Heart right ventricle (tissue), 16 donors: ENCODE results near the gene CUEDC1. TPM values are rescaled to one million over a fixed set of nuclear protein-coding genes. Genes with fewer than 3 reads are reported as not detected.

Experiments
- ATAC-seq, 8 donors: fragments of 200-7000 bp; cut with Tn5 transposase; one replicate each; pipeline ENCODE4 v1.9.1; 2020; ENCODE audit warnings: mild to moderate bottlenecking in 8 of 8, moderate library complexity in 8 of 8, moderate number of reproducible peaks in 1 of 8
- DNase-seq, 2 donors: peaks; one replicate each; pipeline ENCODE4 v3.0.0-alpha.2; 2020
- H3K27ac ChIP-seq, 10 donors: fragments of 200-600 bp; sonication (generic) in 2 of 10; one replicate each; pipeline versions ENCODE4 v1.5.0 to v1.8.0; 2020 to 2022; ENCODE audit warnings: mild to moderate bottlenecking in 3 of 10
- H3K27me3 ChIP-seq, 7 donors: fragments of 200-600 bp; one replicate each; pipeline ENCODE4 v1.8.0; 2021 to 2022; ENCODE audit warnings: mild to moderate bottlenecking in 2 of 7
- H3K36me3 ChIP-seq, 9 donors: fragments of 200-600 bp; sonication (generic) in 1 of 9; one replicate each; pipeline versions ENCODE4 v1.5.0 to v1.8.0; 2020 to 2022; ENCODE audit warnings: mild to moderate bottlenecking in 2 of 9
- H3K4me1 ChIP-seq, 9 donors: fragments of 200-600 bp; sonication (generic) in 1 of 9; one replicate each; pipeline versions ENCODE4 v1.5.0 to v1.8.0; 2020 to 2022; ENCODE audit warnings: mild to moderate bottlenecking in 4 of 9
- H3K4me3 ChIP-seq, 10 donors: fragments of 200-600 bp; sonication (generic) in 2 of 10; one replicate each; pipeline versions ENCODE4 v1.5.0 to v1.8.0; 2020 to 2022; ENCODE audit warnings: mild to moderate bottlenecking in 7 of 10, moderate library complexity in 2 of 10
- H3K9me3 ChIP-seq, 11 donors: fragments of 200-600 bp in 10 of 11; sonication (generic) in 2 of 11; one replicate each; pipeline versions ENCODE4 v1.5.0 to v1.8.0; 2013 to 2022; ENCODE audit warnings: mild to moderate bottlenecking in 2 of 11, control low read depth in 1 of 11, moderate library complexity in 1 of 11
- WGBS, 2 donors: extraction: QIAGEN DNeasy Blood & Tissue Kit; methylation state at CpG; one replicate each; pipeline ENCODE4 v1.1.7; 2013; ENCODE audit warnings: inconsistent platforms in 1 of 2; 5-methylcytosine and 5-hydroxymethylcytosine counted together
- intact Hi-C, 10 donors: fragments of 100-400 bp; cut with DNase I; formaldehyde crosslinking; loops; one replicate each; pipeline versions ENCODE4 v1.11.1 to v1.14.2; 2022
- polyA plus RNA-seq, 2 donors: library from polyadenylated mRNA; stranded (reverse); fragments of 200-250 nt; gene quantifications; one replicate each; pipeline ENCODE4 v1.2.3, GENCODE V29; 2013
- total RNA-seq, 10 donors: library from RNA; stranded (reverse); fragmentation: NEBNext Ultra II Directional in 3 of 10; extraction: Animal tissue kit (Norgen Biotek cat#: 25700) in 3 of 10; gene quantifications; one replicate each; pipeline versions ENCODE4 v1.2.1 to v1.2.4, GENCODE V29; 2021 to 2023
- TF ChIP-seq, protein P1 (sequence below), 9 donors: fragments of 200-600 bp; sonication (generic) in 2 of 9; IDR thresholded peaks; one replicate each; pipeline versions ENCODE4 v1.5.0 to v1.8.0; 2021 to 2022; ENCODE audit warnings: antibody characterized with exemption in 9 of 9, mild to moderate bottlenecking in 5 of 9, moderate library complexity in 1 of 9
- donor health status: Arrhythmogenic right ventricular cardiomyopathy.
- donor health status: ischemic (EF 13 %, LVEDD 7.1; RV severe dilation, severe dysfunction).
- donor health status: healthy with polysubstance abuse.
- donor health status: DM: no; HTN: yes; CAD: no.
- donor health status: DM: no; HTN: no; CAD: no.
- donor health status: ischemic (EF 25% LVEDD 6.9; RV normal size, moderate dysfunction).
- donor health status: ischemic (EF 25% LVEDD 5.7; RV mildly dilated, moderate dysfunction).
- donor health status: healthy.
- donor health status: DM: yes; HTN: yes; CAD: no.
- donor health status: Ischemic cardiomyopathy.
- donor health status: ischemic (EF 35%, LVEDD 5.7; RV mildly dilated, moderate dysfunction).
- donor health status: nonischemic (EF 11% LVEDD 7.7; RV severe dilation, severe dysfunction).
- donor health status: DM: yes; HTN: yes; CAD: no.
- donor health status: PGD.
- donor health status: ischemic (EF 29% LVEDD 5.4; RV normal size, mild dysfunction).
- donor health status: nonischemic (EF 23%, LVEDD 6.1; RV moderate dilation, normal function).

Gene CUEDC1
- total and polyA plus RNA-seq, 12 donors: 26.9 to 65.0 (median 45.4) TPM

DNA sequence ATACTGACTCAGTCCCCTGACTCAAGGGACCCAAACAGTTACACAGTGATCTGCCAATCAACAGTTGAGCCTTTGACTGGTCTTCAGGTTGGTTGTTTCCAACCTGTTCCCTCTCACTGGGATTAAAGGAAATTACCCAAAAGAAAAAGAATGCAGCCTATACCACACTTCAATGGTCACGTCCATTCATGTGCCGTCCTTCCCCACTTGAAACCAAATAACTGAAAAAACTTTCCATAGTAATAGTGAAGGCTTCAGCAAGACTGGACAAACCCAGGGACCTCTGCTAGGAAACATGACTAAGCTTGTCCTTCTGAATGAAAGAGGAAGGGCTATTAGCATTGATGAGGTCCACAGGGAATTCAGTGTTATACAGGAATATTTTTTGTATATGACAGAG, 135.9 kb downstream of the CUEDC1 start:
- peaks cover 0 to 7% (median 0%) of the 10 kb centered on the region in 7 donors for H3K27me3 ChIP-seq
- DNase-seq: no peak
- H3K27ac ChIP-seq: no peak overlapping the region
- 81 to 82% methylated on average over 2 of the region's 2 CpGs for WGBS, 2 donors
- intact Hi-C loops: no loop called here
- no peak for ATAC-seq
- TF ChIP-seq, protein P1, sequence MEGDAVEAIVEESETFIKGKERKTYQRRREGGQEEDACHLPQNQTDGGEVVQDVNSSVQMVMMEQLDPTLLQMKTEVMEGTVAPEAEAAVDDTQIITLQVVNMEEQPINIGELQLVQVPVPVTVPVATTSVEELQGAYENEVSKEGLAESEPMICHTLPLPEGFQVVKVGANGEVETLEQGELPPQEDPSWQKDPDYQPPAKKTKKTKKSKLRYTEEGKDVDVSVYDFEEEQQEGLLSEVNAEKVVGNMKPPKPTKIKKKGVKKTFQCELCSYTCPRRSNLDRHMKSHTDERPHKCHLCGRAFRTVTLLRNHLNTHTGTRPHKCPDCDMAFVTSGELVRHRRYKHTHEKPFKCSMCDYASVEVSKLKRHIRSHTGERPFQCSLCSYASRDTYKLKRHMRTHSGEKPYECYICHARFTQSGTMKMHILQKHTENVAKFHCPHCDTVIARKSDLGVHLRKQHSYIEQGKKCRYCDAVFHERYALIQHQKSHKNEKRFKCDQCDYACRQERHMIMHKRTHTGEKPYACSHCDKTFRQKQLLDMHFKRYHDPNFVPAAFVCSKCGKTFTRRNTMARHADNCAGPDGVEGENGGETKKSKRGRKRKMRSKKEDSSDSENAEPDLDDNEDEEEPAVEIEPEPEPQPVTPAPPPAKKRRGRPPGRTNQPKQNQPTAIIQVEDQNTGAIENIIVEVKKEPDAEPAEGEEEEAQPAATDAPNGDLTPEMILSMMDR (IDR thresholded peaks at IDR 0.05): no peak
- no peaks in the 10 kb centered on the region for H3K9me3 ChIP-seq
- no peaks in the 10 kb centered on the region for H3K4me1 ChIP-seq
- no peak overlapping the region for H3K4me3 ChIP-seq
- no peaks in the 10 kb centered on the region for H3K36me3 ChIP-seq

- WGBS, 2 donors: 85 to 87% methylated on average over 9 of the region's 9 CpGs
These were observed 137.1 kb downstream of the CUEDC1 start for GRCh38 chr17:57818066-57818465.

DNA sequence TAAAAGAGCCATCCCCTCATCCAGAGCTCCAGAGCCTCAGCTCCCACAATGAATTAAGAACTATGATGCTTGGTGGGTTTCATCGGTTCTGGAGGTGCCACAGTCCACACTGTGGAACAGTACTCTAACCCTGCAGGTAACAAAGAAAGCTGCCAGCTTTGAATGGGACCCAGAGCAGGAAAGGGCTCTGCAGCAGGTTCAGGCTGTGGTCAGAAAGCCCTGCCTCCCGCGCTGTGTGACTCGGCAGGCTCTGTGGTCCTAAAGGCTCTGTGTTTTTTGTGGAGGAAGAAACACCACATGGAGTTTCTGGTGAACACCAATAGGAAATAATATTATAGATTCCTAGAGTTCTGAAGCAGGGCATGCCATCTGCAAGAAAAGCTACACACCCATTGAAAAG, 137.9 kb downstream of the CUEDC1 start:
- no peaks in the 10 kb centered on the region for H3K36me3 ChIP-seq
- H3K4me3 ChIP-seq: no peak overlapping the region
- 97 to 99% methylated on average over 4 of the region's 4 CpGs for WGBS, 2 donors
- peaks cover 0 to 5% (median 0%) of the 10 kb centered on the region in 9 donors for H3K4me1 ChIP-seq
- peaks cover 0 to 7% (median 0%) of the 10 kb centered on the region in 7 donors for H3K27me3 ChIP-seq
- ATAC-seq: no peak
- no peak for DNase-seq
- intact Hi-C loops: no loop called here
- H3K27ac ChIP-seq: no peak overlapping the region
- TF ChIP-seq, protein P1 (IDR thresholded peaks at IDR 0.05): no peak
- no peaks in the 10 kb centered on the region for H3K9me3 ChIP-seq

More at GRCh38 chr17:57818066-57818465, 137.1 kb downstream of the CUEDC1 start:
- no peak for DNase-seq
- TF ChIP-seq, protein P1 (IDR thresholded peaks at IDR 0.05): no peak
- Histone ChIP-seq H3K27me3 (peaks cover 0 to 7% (median 0%) of the 10 kb centered on the region in 7 donors), H3K9me3 (no peaks in the 10 kb centered on the region), H3K36me3 (no peaks in the 10 kb centered on the region), H3K4me3 (no peak overlapping the region), H3K4me1 (no peaks in the 10 kb centered on the region), H3K27ac (no peak overlapping the region)
- intact Hi-C loops: no loop called here
- no peak for ATAC-seq

GRCh38 chr17:57814421-57814820, 140.8 kb downstream of the CUEDC1 start:
- peaks cover 0 to 24% (median 0%) of the 10 kb centered on the region in 7 donors for H3K27me3 ChIP-seq
- intact Hi-C loops: no loop called here
- H3K4me1 ChIP-seq: peaks cover 12 to 31% (median 21%) of the 10 kb centered on the region in 9 donors
- DNase-seq (no peak), ATAC-seq (no peak)
- H3K27ac ChIP-seq: no peak overlapping the region
- TF ChIP-seq, protein P1 (IDR thresholded peaks at IDR 0.05): no peak
- H3K4me3 ChIP-seq: no peak overlapping the region
- no peaks in the 10 kb centered on the region for H3K9me3 ChIP-seq
- 91 to 94% methylated on average over 1 of the region's 1 CpG for WGBS, 2 donors
- no peaks in the 10 kb centered on the region for H3K36me3 ChIP-seq
